ENCODE data around the gene PAM16.

DNA sequence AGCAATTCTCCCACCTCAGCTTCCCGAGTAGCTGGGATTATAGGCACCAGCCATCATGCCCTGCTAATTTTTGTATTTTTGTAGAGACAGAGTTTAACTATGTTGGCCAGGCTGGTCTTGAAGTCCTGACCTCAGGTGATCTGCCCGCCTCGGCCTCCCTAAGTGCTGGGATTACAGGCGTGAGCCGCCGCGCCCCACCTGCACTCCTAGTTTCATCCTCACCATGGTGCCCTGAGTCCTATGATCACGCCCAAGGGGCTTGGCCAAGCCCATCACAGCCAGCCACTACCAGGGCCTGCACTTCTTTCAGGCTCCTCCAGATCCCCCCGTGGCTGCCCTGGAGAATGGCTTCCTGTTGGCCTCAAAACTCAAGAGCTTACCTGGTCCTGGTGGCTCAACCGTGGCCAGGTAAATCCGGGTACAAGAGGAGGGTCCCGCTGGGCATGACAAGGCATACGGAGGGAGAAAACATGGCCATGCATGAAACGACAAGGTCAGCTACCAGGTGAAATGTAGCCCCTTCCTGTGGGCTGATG, 57.9 kb downstream of the PAM16 start:
- no peak for TF ChIP-seq POLR2AphosphoS5 (IDR thresholded peaks at IDR 0.05)
- TF ChIP-seq, protein P1, sequence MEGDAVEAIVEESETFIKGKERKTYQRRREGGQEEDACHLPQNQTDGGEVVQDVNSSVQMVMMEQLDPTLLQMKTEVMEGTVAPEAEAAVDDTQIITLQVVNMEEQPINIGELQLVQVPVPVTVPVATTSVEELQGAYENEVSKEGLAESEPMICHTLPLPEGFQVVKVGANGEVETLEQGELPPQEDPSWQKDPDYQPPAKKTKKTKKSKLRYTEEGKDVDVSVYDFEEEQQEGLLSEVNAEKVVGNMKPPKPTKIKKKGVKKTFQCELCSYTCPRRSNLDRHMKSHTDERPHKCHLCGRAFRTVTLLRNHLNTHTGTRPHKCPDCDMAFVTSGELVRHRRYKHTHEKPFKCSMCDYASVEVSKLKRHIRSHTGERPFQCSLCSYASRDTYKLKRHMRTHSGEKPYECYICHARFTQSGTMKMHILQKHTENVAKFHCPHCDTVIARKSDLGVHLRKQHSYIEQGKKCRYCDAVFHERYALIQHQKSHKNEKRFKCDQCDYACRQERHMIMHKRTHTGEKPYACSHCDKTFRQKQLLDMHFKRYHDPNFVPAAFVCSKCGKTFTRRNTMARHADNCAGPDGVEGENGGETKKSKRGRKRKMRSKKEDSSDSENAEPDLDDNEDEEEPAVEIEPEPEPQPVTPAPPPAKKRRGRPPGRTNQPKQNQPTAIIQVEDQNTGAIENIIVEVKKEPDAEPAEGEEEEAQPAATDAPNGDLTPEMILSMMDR (IDR thresholded peaks at IDR 0.05 in 8 of 11, conservative IDR thresholded peaks at IDR 0.05 in 3 of 11): no peak
- TF ChIP-seq POLR2A (IDR thresholded peaks at IDR 0.05): no peak
